Measurements from ENCODE around the gene LSM10. TPM values are rescaled to one million over a fixed set of nuclear protein-coding genes. Genes with fewer than 3 reads are reported as not detected.
A peak's percentile ranks its signal among the peaks of the same experiment; 100 is the strongest.

Gene LSM10
- total and polyA plus RNA-seq, 9 of the 15 experiments (the other 6 are each of a cell fraction or from before 2014, with no cell fraction given) = 13.2 to 146 (median 68.9) TPM

- TF ChIP-seq E4F1 (CRISPR knock-in tag; IDR thresholded peaks at IDR 0.05; ENCODE audit: borderline replicate concordance) (no peak), ZBTB26 (CRISPR knock-in tag; IDR thresholded peaks at IDR 0.05) (0 out of 2 replicates have a peak, but pooled peaks have one; percentile 2), NR2C2 (CRISPR knock-in tag; IDR thresholded peaks at IDR 0.05) (0 out of 2 replicates have a peak, but pooled peaks have one; percentile 21), NR2C2 (tag; IDR thresholded peaks at IDR 0.05) (no peak), CBFA2T2 (conservative IDR thresholded peaks at IDR 0.05) (no peak), ATF1 (CRISPR knock-in tag; IDR thresholded peaks at IDR 0.05) (no peak), ATF1 (tag; IDR thresholded peaks at IDR 0.05) (0 out of 2 replicates have a peak, but pooled peaks have one; percentile 35), TARDBP (IDR thresholded peaks at IDR 0.05) (0 out of 2 replicates have a peak, but pooled peaks have one; percentile 20), CTCF (IDR thresholded peaks at IDR 0.05 in 2 of 3, conservative IDR thresholded peaks at IDR 0.05 in 1 of 3; ENCODE audit: insufficient read depth in 2 of 3, low read depth in 1 of 3, low read length in 3 of 3) (peak; percentile 94 to 96 (median 95)), ZNF3 (CRISPR knock-in tag; IDR thresholded peaks at IDR 0.05) (no peak), BRD4 (IDR thresholded peaks at IDR 0.05) (no peak), MAZ (CRISPR knock-in tag; conservative IDR thresholded peaks at IDR 0.05 in 1 of 2, IDR thresholded peaks at IDR 0.05 in 1 of 2) (peak; percentile 15 to 74; a peak in 2 of 4 replicates), ARID3B (CRISPR knock-in tag; IDR thresholded peaks at IDR 0.05; ENCODE audit: borderline replicate concordance) (no peak), KLF13 (tag; IDR thresholded peaks at IDR 0.05; ENCODE audit: borderline replicate concordance, low read depth) (peak; percentile 86), ZBTB9 (CRISPR knock-in tag; IDR thresholded peaks at IDR 0.05) (0 out of 2 replicates have a peak, but pooled peaks have one; percentile 55), ESRRB (CRISPR knock-in tag; IDR thresholded peaks at IDR 0.05; ENCODE audit: borderline replicate concordance) (no peak), TFAP4 (CRISPR knock-in tag; IDR thresholded peaks at IDR 0.05; ENCODE audit: borderline replicate concordance) (peak; percentile 67; the same call in 1 of the 2 replicates)
Measured at GRCh38 chr1:36369061-36369861, 28.4 kb downstream of the LSM10 start (continued).

Data from K562 (cell line).